HG03108 (cell line): ENCODE measurements around the gene TOX2.

Source experiments
- ATAC-seq: cut with Tn5 transposase; IDR thresholded peaks from one replicate; pipeline ENCODE4 v1.9.1; 2021; ENCODE audit warnings: moderate library complexity; ENCODE audit not compliant: unreplicated experiment

TOX2 gene

DNA sequence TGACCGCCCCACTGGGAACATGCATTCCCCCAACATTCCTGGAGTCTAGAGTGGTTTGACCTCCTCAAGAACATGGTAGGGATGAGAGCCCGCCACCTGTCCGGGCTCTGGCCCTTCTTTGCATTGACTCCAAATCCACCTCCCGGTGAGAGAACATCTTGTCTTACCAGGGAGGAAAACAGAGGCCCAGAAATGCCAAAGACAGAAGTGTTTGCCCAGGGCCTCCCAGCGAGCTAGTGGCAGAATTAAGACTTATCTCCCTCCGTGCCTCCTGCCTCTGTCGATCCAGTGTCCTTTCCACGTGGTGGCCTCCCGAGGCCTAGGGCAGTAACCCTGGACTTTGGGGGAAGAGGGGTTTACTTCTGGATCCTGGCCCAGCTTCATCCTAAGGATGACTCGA is 137.5 kb downstream of the TOX2 start:
- ATAC-seq: no peak

DNA sequence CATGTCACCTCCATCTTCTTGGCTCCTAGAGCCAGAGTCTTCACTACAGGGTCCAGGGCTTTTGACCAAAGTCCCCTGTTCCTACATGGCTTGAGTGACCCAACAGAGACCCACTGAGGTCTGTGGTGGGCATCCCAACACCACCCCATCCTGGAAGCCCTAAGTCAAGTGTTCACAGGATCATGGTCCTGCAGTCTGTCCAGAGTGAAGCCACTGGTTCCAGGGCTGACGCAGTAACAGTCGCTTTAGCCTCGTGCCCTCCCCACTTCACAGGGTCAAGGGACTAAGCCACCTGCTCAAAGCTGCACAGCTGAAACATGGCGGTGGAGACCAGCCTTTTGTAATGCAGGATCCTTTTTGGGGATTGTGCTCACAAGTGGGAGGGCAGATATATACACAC is 138.4 kb downstream of the TOX2 start:
- ATAC-seq: no peak

- no peak for ATAC-seq
These were observed 139.5 kb downstream of the TOX2 start for GRCh38 chr20:44054118-44054517.

DNA sequence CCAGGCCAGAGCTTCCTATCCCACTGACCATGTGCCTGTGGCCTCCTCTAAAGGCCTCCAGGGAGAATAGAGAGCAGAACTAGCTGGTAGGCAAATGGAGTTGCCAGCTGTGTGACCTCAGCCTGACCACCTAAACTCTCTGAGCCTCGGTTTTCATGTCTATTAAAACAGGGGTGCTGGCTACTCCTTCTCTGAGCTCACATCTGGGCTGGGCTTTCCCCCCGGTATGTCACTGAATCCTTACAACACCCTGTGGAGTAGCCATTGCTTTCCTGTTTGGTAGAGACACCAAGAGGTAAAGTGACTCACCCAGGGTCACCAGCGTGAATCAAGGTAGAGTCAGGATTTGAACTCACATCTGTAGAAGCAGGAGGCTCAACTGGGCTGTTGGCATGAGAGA is 140.2 kb downstream of the TOX2 start:
- ATAC-seq: no peak

DNA sequence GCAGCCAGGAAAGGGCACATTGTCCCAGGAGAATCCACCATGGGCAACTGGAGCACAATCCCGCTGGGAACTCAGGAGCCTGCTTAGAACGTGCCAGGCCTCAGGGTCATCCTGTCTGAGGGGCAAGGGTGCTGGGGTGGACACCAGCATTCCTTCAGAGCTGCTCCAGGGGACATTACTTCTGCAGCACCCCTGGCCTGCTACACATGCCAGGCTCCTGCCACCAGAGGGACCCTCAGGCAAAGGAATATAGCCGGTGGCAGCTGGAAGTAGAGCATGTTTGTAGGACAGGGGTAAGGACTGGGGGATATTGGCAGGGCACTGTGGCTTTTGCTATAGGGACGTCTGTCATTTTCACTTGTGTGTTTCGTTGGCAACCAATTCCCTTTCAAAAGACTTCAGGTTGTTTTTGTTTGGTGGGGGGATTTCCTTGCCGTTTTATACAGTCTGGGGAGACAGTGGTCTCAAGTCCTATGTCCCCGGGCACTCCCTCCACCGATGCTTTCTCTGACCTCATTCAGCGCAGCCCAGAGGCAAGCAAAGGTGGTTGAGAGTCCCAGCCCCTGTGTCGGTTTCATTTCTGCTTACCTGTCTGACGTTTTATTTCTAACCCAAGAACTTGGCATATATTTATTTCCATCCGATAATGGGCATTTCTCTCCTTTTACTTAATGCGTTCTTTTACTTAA is 141.5 kb downstream of the TOX2 start:
- ATAC-seq: no peak

DNA sequence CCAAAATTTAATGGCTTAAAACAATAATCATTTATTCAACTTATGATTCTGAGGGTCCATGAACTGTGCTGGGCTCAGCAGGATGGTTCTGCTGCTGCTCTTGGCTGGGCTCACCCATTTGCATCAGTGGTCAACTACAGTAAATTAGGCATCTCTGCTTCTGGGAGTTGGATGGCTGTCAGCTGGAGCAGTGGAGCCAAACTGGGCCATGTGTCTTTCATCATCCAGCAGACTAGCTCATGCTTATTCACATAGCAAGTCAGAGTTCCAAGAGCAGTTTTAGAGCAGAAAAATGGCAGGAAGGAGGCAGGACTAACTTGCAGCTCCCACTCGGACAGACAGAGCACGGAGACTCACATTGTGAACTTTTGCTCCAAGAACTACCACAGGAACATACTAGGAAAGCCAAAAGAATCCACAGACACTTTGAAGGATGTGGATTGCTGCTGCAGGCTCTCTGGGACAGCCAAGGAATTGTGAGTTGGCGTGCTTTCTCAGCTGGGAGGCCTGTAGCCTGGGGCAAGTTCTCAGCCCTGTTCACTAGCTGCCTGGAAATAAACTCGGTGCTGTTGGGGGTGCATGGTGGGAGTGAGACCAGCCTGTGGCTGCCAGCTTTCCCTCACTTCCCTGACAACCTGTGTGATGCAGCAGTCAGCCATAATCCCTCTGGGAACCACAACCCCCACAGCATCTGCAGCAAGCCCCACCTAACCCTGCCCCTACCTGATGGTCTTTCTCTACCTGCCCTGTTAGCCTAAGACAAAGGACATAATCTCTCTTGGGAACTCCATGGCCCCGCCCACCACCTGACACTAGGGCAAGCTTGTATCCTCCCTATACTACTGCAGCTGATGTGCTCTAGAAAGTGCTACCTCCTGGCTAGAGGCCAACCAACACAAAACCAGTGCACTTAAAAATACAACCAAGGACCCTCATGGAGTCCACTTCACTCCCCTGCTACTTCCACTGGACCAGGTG is 143.3 kb downstream of the TOX2 start:
- no peak for ATAC-seq

DNA sequence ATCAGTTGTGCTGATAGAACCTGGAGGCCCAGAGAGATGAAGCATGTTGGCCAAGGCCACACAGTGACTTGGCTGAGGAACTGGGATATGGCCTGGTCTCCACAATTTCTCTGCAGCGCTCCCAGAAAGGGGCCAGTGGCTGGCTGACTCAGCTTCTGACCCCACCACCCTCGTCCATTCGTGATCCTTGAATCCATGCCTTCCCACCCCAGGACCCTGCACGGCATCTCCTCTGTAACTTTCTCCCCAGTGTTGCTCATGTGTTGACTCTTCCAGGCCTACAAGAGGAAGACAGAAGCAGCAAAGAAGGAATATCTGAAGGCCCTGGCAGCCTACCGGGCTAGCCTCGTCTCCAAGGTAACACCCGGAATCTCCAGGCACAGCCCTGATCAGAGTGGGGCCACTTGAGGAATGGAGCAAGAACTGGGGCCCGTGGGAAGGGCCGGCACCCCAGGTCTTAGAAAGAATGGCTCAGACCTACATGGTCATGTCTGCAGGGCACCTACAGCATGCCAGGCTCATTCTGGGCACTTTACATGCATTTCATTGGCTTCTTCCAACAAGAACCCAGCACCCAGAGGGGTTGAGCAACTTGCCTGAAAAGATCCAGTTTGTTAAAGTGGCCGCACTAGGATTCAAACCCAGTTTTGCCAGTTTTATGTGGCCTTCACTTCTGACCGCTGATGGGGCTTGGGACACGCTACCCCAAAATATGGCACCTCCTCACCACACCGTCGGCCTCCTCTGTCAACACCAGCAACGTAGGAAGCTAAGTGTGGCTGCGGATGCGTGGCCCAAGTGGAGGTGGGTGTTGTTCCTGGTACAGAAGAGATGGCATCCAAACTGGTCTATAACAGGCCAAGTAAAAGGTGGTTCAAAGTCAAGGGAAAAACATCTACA is 150.1 kb downstream of the TOX2 start:
- no peak for ATAC-seq

DNA sequence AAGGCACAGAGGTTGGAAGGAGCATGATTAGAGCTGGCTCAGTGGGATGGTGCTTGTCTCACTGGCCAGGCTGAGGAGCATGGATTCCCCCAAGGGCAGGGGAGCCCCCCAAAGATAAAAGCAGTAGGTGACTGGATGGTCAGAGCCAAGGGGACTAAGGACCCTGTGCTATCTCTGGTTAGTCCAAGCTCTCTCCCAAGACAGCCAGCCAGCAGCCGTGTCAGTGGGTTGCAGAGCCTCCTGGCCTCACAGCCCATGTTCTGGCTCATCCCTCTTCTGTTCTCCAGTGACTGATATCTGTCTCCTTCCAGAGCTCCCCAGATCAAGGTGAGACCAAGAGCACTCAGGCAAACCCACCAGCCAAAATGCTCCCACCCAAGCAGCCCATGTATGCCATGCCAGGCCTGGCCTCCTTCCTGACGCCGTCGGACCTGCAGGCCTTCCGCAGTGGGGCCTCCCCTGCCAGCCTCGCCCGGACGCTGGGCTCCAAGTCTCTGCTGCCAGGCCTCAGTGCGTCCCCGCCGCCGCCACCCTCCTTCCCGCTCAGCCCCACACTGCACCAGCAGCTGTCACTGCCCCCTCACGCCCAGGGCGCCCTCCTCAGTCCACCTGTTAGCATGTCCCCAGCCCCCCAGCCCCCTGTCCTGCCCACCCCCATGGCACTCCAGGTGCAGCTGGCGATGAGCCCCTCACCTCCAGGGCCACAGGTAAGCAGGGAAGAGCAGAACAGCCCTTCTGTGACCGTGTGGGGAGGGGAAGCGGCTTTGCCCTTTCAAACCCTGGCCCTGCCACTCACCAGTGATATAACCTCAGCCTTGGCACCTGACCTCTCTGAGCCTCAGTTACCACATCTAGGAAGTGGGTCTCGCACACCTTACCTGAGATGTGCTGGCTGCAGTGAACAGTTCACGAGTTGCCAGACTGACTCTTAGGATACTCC is 151.0 kb downstream of the TOX2 start:
- no peak for ATAC-seq

DNA sequence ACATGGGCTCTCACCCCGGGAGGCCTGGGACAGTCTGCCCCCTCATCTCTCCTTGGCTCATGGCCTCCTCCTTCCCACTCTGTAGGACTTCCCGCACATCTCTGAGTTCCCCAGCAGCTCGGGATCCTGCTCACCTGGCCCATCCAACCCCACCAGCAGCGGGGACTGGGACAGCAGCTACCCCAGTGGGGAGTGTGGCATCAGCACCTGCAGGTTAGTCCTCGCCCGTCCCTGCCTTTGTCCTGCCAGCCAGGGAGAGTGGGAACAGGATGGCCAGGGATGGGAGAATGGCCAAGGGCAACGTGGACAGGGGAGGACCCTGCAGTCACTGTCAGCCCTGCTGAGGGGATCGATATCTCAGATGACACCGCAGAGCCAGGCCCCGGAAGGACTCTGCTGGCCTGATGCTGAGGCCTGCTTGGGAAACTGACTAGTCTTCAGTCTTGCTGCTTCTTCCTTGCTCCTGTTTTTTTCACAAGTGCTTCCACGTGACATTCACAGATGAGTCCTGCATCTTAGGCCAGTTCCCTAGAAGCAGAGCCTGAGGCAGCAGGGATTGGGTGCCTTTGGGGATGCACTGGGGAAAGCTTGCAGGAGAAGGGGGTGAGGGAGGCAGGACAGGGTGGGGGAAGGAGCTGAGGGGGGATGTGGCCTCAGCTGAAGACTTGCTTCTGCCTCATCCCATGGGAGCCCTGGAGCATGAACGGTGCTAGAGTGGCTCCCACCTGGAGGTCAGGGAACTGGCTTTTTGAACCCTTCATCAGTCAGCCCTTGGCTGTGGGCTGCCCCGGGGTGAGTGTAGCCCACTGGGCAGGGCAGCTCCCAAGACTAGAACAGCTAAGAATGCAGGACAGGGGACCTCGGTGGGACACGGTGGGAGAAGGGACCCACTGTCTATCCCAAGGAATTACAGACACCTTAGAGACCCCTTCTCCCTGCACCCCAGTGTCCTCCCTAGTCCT is 152.3 kb downstream of the TOX2 start:
- no peak for ATAC-seq

- no peak for ATAC-seq
These were observed 153.0 kb downstream of the TOX2 start for GRCh38 chr20:44067650-44068081.

- no peak for ATAC-seq
These were observed 153.9 kb downstream of the TOX2 start for GRCh38 chr20:44068316-44069201.

- peak; percentile 62 for ATAC-seq
These were observed 154.8 kb downstream of the TOX2 start for GRCh38 chr20:44069203-44070011.

GRCh38 chr20:44070139-44070900 is 155.7 kb downstream of the TOX2 start:
- no peak for ATAC-seq

DNA sequence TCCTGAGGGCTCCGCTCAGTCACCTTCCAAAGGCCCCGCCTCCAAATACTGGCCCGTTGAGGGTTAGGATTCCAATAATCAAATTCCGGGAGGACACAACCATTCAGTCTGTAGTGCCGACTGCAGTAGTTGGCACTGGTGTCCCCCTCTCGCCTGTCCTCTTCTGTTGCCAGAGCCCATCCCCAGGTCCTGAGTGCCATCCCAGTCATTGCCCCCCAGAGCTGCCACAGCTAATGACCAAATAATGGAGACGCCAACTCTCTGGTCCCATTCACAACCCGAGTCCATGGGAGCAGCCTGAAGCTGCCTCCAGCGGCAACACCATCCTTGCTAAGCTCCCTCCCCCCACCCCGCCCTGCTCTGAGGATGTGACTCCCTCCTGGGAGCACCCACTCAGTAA is 156.4 kb downstream of the TOX2 start:
- no peak for ATAC-seq

DNA sequence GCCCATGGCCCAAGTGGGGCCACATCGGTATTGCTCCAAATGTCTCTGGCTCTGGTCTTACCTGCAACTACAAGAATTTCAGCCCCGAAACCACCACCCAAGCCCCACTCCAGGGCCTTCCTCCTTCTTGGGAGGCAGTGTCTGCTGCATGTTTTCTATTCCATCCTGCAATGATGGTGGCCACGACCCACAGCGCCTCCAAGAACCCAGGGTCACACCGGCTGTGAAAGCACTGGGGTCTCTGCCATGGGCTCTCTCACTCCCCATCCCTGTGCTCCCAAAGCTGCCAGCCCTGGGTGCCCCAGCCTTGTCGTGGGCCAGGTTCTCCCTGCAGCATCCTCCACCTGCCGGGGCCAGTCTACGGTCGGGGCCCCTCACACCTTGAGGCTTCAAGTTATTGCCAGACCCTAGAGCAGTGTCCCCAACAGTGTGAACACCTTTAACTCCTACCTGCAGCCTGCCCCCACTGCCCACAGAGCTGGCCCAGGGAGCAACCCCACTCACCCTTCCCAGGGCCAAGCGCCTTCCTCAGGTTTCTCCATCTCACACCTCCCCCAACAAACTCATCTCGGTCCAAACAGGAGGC is 157.0 kb downstream of the TOX2 start:
- no peak for ATAC-seq

DNA sequence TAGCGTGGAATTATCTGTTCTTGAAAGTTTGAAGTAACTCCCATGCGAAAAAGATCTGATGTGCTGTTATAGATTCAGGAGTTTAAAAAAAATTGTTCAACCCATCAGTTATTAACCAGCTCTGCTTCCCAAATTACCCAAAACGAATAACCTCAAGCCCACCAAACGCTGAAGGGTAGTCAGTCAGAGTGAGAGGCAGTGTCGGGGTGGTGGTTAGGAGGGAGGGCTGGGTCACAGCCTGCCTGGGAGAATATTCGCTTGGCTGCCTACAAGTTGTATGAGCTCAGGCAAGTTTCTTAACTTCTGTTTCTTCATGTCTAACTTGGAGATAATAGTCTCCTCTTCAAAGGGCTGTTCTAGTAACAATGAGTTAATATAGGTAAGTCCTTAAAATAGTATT is 157.7 kb downstream of the TOX2 start:
- ATAC-seq: peak; percentile 36
